PC-9 (cell line): Measurements from ENCODE around the gene TCF3. TPM values are rescaled to one million over a fixed set of nuclear protein-coding genes. Genes with fewer than 3 reads are reported as not detected.

Experiments used
- Bru-seq: library from RNA; stranded (reverse); fragments of 400-500 nt; gene quantifications from one replicate; lab custom pipeline; 2021; lab: Mats Ljungman, UMichigan
- BruChase-seq, 2 experiments: library from RNA; stranded (reverse); fragments of 400-500 nt; gene quantifications; one replicate each; lab custom pipeline; 2021; lab: Mats Ljungman, UMichigan
- BruUV-seq: library from RNA; stranded (reverse); fragments of 400-500 nt; replicated peaks from 2 replicates; lab custom pipeline; 2021; lab: Mats Ljungman, UMichigan
- CTCF ChIA-PET: fragments of 300-600 bp; sonication (Branson Sonifier 250); formaldehyde crosslinking; loops from one replicate; lab custom pipeline; 2022; ENCODE audit warnings: antibody characterized with exemption; lab: Charles Lee
- POLR2A ChIA-PET: fragments of 300-600 bp; sonication (Branson Sonifier 250); formaldehyde crosslinking; loops from one replicate; lab custom pipeline; 2022; ENCODE audit warnings: antibody characterized with exemption; ENCODE audit not compliant: unreplicated experiment; lab: Charles Lee
- DNase-seq, 2 experiments: peaks; one replicate each; pipeline versions ENCODE4 v3.0.0 to v3.0.0-alpha.2; 2015 to 2022; ENCODE audit warnings: mixed read lengths in 1 of 2
- H2AFZ ChIP-seq: fragments of 200-600 bp; sonication (generic); 2 replicates; pipeline ENCODE4 v1.8.1; 2017; ENCODE audit warnings: antibody characterized with exemption
- H3F3A ChIP-seq: fragments of 200-600 bp; sonication (generic); 2 replicates; pipeline ENCODE4 v1.8.1; 2017; ENCODE audit warnings: antibody characterized with exemption, mild to moderate bottlenecking, low read depth; ENCODE audit not compliant: insufficient read depth
- H3K27ac ChIP-seq: fragments of 200-600 bp; sonication (generic); 2 replicates; pipeline ENCODE4 v1.6.1; 2016; ENCODE audit warnings: mixed run types
- H3K27me3 ChIP-seq: fragments of 200-600 bp; sonication (generic); 2 replicates; pipeline ENCODE4 v1.6.1; 2016; ENCODE audit warnings: low read depth, mixed run types; ENCODE audit not compliant: insufficient read depth
- H3K36me3 ChIP-seq: fragments of 200-600 bp; sonication (generic); 2 replicates; pipeline ENCODE4 v1.6.1; 2016; ENCODE audit warnings: low read depth, mixed run types
- H3K4me1 ChIP-seq: fragments of 200-600 bp; sonication (generic); replicated peaks from 2 replicates; pipeline ENCODE4 v1.6.1; 2016; ENCODE audit warnings: mixed run types; ENCODE audit not compliant: insufficient read depth
- H3K4me2 ChIP-seq: fragments of 200-600 bp; sonication (generic); 2 replicates; pipeline ENCODE4 v1.6.1; 2017; ENCODE audit warnings: mixed run types
- H3K4me3 ChIP-seq: fragments of 200-600 bp; sonication (generic); 2 replicates; pipeline ENCODE4 v1.6.1; 2016; ENCODE audit warnings: mixed run types
- H3K79me2 ChIP-seq: fragments of 200-600 bp; sonication (generic); 2 replicates; pipeline ENCODE4 v1.6.1; 2017; ENCODE audit warnings: low read depth, mixed run types
- H3K9me2 ChIP-seq: fragments of 200-600 bp; sonication (generic); 2 replicates; pipeline ENCODE4 v1.8.1; 2017; ENCODE audit warnings: mild to moderate bottlenecking; ENCODE audit not compliant: insufficient read depth
- H3K9me3 ChIP-seq: fragments of 200-600 bp; sonication (generic); 2 replicates; pipeline ENCODE4 v1.8.1; 2016; ENCODE audit warnings: low read depth; ENCODE audit not compliant: insufficient read depth
- H4K20me1 ChIP-seq: fragments of 200-600 bp; sonication (generic); 2 replicates; pipeline ENCODE4 v1.8.1; 2017; ENCODE audit not compliant: insufficient read depth
- EZH2 ChIP-seq: fragments of 200-600 bp; sonication (generic); IDR thresholded peaks from 2 replicates; pipeline ENCODE4 v1.8.0; 2017; ENCODE audit warnings: antibody characterized with exemption, low read depth
- intact Hi-C: fragments of 100-400 bp; cut with micrococcal nuclease; formaldehyde crosslinking; loops from one replicate; pipeline ENCODE4 v1.10.0; 2022; ENCODE audit not compliant: unreplicated experiment
- long read RNA-seq: library from polyadenylated mRNA; stranded (forward); transcript quantifications from one replicate; pipeline ENCODE4 v2.0.0, GENCODE V29; 2022
- total RNA-seq: library from RNA; stranded (reverse); gene quantifications from 2 replicates; pipeline ENCODE4 v1.2.3, GENCODE V29; 2021
- TF ChIP-seq, protein P1 (sequence below): fragments of 200-600 bp; sonication (generic); conservative IDR thresholded peaks from 2 replicates; pipeline ENCODE4 v1.6.1; 2017; ENCODE audit warnings: mixed run types, antibody characterized with exemption, mild to moderate bottlenecking, moderate library complexity

Gene TCF3
- total RNA-seq (86.6 and 98.0 TPM in 2 replicates), Bru-seq, nascent RNA (percentile 62 among the genes with signal in this experiment), BruChase-seq, experiment 1, labeled RNA remaining after a 2-hour chase (percentile 64 among the genes with signal in this experiment), BruChase-seq, experiment 2, labeled RNA remaining after a 6-hour chase (percentile 79 among the genes with signal in this experiment)
- long read RNA-seq, full-length matches to known transcripts = 2 of 53 reads
- long read RNA-seq, partial matches to known transcripts = 10 of 53 reads
- long read RNA-seq, other reads (novel, unspliced or antisense) = 41 of 53 reads

DNA sequence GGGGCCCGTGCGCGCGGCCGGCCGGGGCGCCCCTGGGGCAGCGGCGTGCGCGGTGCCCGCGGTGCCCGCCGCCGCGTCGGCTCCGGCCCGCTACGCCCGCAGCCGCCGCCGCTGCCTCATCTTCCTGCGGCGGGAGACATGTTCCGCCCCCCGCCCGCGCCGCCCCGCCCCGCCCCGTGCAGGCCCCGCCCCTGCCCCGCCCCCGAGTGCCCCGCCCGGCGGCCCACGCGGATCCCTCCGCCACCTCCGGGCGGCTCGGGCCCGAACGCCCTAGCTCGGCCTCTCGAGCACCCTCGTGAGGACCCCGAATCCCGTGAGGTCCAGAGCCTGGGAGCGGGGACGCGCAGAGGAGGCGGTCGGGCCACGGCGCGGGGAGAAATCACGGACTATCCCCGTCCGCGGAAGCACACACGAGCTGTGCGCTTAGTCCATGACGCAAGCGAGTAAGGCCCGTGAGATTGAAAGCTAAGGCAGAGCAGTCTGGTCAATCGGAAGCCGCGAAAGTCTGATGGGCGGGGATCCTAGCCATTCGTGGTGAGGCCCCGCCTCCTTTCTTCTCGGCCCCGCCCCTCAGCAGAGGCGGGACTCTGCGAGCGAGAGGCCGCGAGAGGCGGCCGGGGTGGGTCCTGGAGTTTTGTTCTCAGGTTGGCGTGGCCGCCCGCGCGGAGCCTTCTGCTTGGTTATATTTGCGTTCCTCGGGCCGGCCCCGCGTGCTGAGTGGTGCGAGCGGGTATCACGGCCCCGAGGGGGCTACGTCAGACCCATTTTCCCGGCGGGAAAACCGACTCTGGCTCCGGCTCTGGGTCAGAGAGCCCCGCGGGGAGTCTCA, at the start of gene TCF3:
Gene TCF3, minus strand, starts transcription at position 145 of the 829 bp plus-strand sequence. CDS start 2,367 bp downstream, outside the sequence.
- no peaks in the 10 kb centered on the region for H4K20me1 ChIP-seq
- peak within 1 kb of the TSS; percentile 72 for H3K4me3 ChIP-seq
- H3K4me2 ChIP-seq = peak within 1 kb of the TSS; percentile 82
- H3K36me3 ChIP-seq = no peaks in the 10 kb centered on the region
- H3K9me2 ChIP-seq = no peaks in the 10 kb centered on the region
- POLR2A ChIA-PET = no interaction called here
- peak within 1 kb of the TSS; percentile 89 for H3K27ac ChIP-seq
- TSS peak; percentile 96 for BruUV-seq
- no peaks in the 10 kb centered on the region for H3K9me3 ChIP-seq
- peak; percentile 88 to 96 for DNase-seq
- H3F3A ChIP-seq = peaks cover 15% of the 10 kb centered on the region; the same call in 1 of the 2 replicates
- CTCF ChIA-PET = interaction anchor here (0.6 kb wide), 1 partner anchor 20 kb away, joined by 3 read pairs; no protein-coding TSS in a partner anchor
- intact Hi-C loops = no loop called here
- H3K27me3 ChIP-seq = no peaks in the 10 kb centered on the region
- peaks cover 19% of the 10 kb centered on the region for H3K79me2 ChIP-seq
- peak within 1 kb of the TSS; percentile 80 for H2AFZ ChIP-seq
- TF ChIP-seq, protein P1, sequence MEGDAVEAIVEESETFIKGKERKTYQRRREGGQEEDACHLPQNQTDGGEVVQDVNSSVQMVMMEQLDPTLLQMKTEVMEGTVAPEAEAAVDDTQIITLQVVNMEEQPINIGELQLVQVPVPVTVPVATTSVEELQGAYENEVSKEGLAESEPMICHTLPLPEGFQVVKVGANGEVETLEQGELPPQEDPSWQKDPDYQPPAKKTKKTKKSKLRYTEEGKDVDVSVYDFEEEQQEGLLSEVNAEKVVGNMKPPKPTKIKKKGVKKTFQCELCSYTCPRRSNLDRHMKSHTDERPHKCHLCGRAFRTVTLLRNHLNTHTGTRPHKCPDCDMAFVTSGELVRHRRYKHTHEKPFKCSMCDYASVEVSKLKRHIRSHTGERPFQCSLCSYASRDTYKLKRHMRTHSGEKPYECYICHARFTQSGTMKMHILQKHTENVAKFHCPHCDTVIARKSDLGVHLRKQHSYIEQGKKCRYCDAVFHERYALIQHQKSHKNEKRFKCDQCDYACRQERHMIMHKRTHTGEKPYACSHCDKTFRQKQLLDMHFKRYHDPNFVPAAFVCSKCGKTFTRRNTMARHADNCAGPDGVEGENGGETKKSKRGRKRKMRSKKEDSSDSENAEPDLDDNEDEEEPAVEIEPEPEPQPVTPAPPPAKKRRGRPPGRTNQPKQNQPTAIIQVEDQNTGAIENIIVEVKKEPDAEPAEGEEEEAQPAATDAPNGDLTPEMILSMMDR = no peak
- no peak for TF ChIP-seq EZH2
- H3K4me1 ChIP-seq = peaks cover 31% of the 10 kb centered on the region

DNA sequence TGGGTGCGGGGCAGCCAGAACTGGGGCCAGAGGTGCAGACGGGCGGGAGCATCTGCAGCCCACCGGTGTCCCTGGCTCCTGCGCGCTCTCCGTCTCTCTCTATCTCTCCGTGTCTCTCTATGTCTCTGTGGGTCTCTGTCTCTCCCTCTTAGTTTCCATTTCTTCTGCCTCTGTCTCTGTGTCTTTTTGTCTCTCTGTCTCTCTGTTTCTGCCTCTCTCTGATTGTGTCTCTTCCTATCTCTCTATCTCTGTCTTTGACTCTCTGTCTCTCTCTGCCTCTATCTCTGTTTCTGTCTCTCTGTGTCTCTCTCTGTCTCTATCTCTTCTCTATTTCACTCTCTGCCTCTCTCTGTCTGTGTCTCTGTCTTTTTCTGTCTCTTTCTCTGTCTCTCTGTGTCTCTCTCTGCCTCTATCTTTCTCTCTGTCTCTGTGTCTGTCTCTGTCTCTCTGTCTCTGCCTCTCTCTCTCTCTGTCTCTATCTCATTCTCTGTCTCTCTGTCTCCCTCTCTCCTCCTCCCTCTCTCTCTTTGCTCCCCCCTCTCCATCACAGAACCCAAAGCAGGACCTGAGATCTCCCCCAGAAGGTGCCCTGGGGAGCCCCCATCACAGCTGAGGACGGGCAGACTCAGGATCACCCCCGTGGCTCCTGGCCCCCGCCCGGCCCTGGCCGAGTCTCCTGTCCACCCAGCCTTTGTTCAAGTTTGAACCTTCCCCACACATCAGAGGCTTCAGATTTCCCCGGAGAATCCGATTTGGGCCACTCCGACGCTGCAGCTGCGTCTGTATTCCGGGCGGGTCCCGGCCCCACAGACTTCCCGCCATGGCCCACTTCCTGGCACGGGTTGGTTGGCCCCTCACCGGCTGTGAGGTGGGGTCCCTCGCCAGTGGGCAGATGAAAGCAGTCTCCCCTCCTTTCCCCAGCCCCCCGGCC, 48.6 kb upstream of the TCF3 start:
- no peak overlapping the region for H2AFZ ChIP-seq
- H3K27ac ChIP-seq = no peak overlapping the region
- H3K9me3 ChIP-seq = no peaks in the 10 kb centered on the region
- CTCF ChIA-PET = no interaction called here
- intact Hi-C loops = no loop called here
- no peak for DNase-seq
- H3K4me2 ChIP-seq = no peak overlapping the region
- no peak for TF ChIP-seq EZH2
- TF ChIP-seq, protein P1 = no peak
- H3F3A ChIP-seq = no peaks in the 10 kb centered on the region
- H3K4me3 ChIP-seq = no peak overlapping the region
- POLR2A ChIA-PET = no interaction called here
- H3K79me2 ChIP-seq = no peaks in the 10 kb centered on the region
- H3K4me1 ChIP-seq = no peaks in the 10 kb centered on the region
- BruUV-seq = no TSS peak
- H3K27me3 ChIP-seq = peaks cover 17% of the 10 kb centered on the region; the same call in 1 of the 2 replicates
- no peaks in the 10 kb centered on the region for H3K9me2 ChIP-seq
- H3K36me3 ChIP-seq = no peaks in the 10 kb centered on the region
- no peaks in the 10 kb centered on the region for H4K20me1 ChIP-seq
